GM21447 (cell line): ENCODE data around the gene RHOC.

Experiments used
- ATAC-seq: cut with Tn5 transposase; IDR thresholded peaks from one replicate; pipeline ENCODE4 v1.9.1; 2021; ENCODE audit not compliant: unreplicated experiment

Gene RHOC

GRCh38 chr1:112686835-112687234 is 20.1 kb downstream of the RHOC start:
- ATAC-seq, result no peak

DNA sequence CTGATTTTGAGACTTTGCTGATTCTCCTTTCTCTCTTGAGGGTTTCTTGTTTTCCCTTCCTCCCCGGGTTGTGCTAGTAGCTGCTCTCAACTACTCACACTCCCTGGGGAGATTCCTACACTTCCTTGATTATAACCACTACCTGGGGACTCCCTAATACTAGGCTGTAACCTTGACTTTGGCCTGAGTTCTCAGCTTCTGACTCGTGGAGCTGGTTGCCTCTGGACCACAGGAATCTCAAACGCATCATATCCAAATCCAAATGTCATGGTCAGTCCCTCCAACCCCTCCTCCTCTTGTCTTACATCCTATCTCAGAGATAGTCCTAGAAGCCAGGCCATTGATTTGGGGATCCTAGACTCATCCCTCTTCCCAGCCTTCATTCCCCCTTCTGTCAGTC is 20.5 kb downstream of the RHOC start:
- ATAC-seq, result no peak

- ATAC-seq, result no peak
Measured at GRCh38 chr1:112685913-112686312, 21.0 kb downstream of the RHOC start.

- ATAC-seq, result no peak
Measured at GRCh38 chr1:112678605-112679004, 28.3 kb downstream of the RHOC start.

GRCh38 chr1:112677501-112677900 is 29.4 kb downstream of the RHOC start:
- no peak for ATAC-seq

GRCh38 chr1:112676543-112676942 is 30.4 kb downstream of the RHOC start:
- ATAC-seq, result no peak

DNA sequence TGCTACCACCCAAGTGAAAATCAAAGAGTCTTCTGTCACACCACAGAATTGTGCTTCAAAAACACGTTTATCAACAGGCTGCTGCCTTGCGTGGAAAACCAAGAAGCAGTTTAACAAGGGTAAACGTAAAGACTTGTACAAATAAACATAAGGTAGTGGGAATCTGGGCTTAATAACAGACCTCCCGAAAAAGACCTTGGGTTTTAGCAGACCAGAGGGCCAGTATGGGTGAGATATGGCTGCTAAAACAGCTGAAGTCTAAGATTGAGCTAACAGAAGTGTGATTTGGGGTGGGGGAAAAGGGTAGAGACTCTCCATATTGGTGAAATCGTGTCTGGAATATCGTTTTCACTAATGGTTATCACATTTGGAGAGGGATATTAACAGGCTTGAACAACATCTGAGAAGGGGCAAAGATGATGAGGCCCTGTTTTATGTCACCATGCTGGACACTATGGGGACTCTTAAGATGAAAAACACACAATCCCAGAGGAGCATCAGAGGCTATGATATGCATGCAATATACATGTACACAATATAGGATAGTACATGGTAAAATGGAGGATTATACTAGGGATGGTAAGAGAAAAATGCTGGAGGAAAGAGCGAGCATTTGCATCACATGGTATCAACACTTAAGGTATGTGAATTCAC is 31.1 kb downstream of the RHOC start:
- no peak for ATAC-seq

DNA sequence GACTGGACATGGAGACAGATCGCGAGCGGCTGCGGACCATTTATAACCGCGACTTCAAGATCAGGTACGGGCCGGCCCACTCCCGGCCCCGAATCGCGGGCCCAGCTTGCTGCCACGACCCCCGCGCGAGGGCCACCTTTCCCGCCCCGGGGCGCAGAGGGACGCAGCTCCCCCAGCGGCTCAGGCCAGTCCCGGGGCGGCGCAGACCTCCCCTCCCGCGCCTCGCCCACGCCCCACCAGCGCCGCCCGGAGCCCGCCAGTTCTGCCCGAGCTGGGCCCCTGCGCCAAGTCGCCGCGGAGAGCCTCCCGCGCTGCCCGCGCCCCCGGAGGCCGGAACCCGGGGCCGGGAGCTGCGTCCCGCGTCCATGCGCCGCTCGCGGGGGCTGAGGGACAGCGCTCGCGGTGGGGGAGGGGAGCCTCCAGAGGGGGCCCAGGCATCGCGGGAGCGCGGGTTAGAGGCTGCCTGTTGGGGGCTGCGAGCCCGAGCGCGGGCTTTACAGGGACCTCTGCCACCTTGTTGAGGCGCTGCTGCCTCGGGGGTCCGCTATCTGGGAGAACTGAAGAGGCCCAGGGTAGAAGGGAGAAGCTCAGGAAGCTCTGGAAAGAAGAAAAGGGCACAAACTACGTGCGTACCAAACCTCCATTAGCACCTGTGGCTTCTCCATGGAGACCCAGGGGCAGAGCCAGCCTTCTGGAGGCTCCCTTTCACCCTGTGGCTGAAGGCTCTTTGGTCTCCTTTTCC is 31.8 kb downstream of the RHOC start:
- peak; percentile 37 for ATAC-seq

DNA sequence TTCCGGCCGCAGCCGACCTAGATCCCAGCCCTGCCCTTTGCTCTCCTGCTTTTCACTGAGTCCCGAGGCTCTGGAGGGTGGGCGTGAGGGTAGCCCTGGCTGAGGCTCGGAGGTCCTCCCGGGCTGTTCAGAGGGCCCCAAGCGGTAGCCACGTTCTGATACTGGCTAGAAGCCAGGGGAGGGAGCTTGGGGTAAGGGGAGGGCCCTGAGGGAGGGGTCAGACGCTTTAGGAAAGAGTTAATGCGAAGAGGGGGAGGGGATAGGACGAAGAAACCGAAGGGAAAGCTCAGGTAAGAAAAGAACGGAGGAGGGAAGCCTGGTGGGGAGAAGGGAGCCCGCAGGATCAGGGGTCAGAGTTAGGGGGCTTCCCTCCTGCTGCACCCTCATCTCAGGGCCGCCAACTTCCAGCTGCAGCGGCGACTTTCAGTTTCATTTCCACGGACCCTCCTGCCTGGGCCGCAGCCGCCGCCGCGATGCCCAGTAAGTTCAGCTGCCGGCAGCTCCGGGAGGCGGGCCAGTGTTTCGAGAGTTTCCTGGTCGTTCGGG is 32.4 kb downstream of the RHOC start, which contains the start of gene MOV10:
MOV10 (plus strand) TSS at position 220 of the 546 bp plus-strand sequence; CDS start at position 474, 254 bp downstream.
- ATAC-seq, result peak; percentile 55

GRCh38 chr1:112673592-112674439 is 33.1 kb downstream of the RHOC start:
- peak; percentile 7 for ATAC-seq

- no peak for ATAC-seq
Measured at GRCh38 chr1:112672842-112673241, 34.1 kb downstream of the RHOC start.

DNA sequence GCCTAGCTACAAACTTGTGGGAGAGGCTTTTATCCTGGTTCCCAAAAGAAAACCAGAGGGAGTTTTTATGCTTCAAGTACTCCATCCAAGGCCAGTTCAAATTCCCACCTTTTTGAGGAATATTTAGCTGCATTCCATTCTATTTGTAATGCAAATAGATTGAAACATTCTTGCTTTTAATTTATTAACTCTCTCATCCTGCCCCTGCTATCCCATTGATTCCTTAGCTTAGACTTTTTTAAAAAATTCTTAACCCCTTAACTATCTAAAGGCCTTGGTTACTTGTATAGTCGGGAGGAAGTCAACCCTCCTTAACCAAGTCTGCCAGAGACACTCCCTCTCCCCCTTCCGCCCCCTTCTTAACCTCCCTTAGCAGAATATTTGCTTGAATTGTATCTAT is 34.9 kb downstream of the RHOC start:
- no peak for ATAC-seq

GRCh38 chr1:112666946-112667345 is 40.0 kb downstream of the RHOC start:
- no peak for ATAC-seq

DNA sequence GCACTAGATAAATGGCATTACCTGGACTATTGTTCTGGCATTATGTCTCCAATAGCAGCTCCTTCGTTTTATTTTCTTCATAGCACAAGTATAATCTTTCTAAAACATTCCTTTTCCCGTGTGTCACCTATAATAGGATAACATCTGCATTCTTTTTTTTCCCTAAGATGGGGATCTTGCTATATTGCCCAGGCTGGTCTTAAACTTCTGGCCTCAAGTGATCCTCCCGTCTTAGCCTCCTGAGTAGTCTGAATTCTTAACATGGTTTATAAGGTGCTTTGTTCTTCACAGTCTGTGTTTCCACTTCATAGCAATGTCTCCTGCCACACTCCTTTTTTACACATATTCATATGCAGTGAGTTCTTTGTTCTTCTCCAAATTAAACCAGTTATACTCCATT is 41.1 kb downstream of the RHOC start:
- ATAC-seq, result no peak

GRCh38 chr1:112651205-112651604 is 55.7 kb downstream of the RHOC start:
- ATAC-seq, result no peak
